Fibroblast of upper back skin (primary cell): ENCODE results near the gene COX4I2.
A peak's percentile ranks its signal among the peaks of the same experiment; 100 is the strongest.
"Not testable (repeated sequence)": the region's sequence is repeated elsewhere in the genome, so short reads cannot be mapped to it uniquely, and the experiment has no call there.

Source experiments
- DNase-seq: peaks from one replicate; pipeline ENCODE4 v3.0.0-alpha.2; 2013

The COX4I2 gene

DNA sequence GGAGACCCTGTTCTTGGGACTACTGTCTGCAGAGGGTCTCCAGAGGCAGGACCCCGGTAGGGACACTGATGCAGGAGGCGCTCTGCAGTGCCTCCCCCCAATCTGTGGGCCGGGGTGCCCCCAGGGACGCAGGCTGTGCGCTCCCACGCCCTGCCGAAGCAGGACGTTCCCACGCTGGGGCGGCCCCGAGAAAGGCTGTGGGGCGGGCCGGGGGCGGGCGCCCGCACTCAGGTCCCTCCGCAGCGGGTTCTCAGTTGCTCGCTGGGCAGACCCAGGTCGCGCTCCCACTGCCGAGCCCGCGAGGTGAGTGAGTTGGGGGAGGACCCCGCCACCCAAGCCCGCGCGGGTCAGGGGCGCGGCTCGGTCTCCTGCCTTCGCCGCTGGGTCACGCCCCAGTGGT lies at the start of gene COX4I2:
Gene COX4I2, plus strand, starts transcription at position 253 of the 400 bp plus-strand sequence. CDS start 1,106 bp downstream, outside the sequence.
- no peak for DNase-seq

- DNase-seq: no peak
Observed at GRCh38 chr20:31590717-31591225, 46.9 kb upstream of the COX4I2 start.

- DNase-seq: peak; percentile 87
Observed at GRCh38 chr20:31593221-31594001, 44.3 kb upstream of the COX4I2 start.

GRCh38 chr20:31594002-31594557 lies 43.6 kb upstream of the COX4I2 start:
- DNase-seq: no peak

GRCh38 chr20:31594558-31595379 lies 42.9 kb upstream of the COX4I2 start:
- no peak for DNase-seq

GRCh38 chr20:31595380-31595653 lies 42.4 kb upstream of the COX4I2 start:
- no peak for DNase-seq

DNA sequence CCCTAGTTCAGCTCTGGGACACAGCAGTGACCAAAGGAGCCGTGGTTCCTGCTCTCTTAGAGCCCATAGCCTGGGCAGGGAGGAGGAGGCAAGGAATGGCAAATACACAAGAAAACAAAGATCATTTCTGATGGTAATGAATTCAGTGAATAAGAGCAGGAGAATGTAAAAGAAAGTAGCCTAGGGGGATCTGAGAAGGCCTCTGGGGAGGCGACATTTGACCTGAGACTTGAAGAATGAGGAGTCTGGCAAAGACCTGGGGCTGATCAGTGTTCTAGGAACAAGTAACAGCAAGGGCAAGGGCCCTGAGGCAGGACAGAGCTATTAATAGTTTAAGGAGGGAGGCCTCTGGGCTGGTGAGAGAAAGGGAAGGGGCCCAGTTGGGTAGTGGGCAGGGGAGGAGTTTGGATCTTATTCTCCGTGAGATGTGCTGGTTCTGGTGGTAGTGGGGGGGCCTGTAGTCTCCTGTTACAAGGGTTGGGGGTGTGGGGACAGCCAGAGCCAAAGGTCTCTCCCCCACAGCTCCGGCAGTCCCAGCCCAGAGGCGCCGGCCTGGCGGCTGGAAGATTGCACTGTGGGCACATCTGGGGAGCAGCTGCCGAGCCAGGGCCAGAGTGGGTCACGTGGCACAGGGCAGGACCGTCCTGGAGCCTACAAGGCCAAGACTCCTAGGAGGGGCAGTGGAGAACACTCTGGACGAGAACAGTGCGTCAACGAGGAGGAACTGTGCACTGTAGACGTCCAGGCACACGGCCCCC lies 41.9 kb upstream of the COX4I2 start:
- DNase-seq: peak; percentile 86

- not testable (repeated sequence) for DNase-seq
Observed at GRCh38 chr20:31596412-31596715, 41.3 kb upstream of the COX4I2 start.

GRCh38 chr20:31596831-31597480 lies 40.8 kb upstream of the COX4I2 start:
- DNase-seq: no peak

GRCh38 chr20:31597481-31597855 lies 40.2 kb upstream of the COX4I2 start:
- DNase-seq: no peak

DNA sequence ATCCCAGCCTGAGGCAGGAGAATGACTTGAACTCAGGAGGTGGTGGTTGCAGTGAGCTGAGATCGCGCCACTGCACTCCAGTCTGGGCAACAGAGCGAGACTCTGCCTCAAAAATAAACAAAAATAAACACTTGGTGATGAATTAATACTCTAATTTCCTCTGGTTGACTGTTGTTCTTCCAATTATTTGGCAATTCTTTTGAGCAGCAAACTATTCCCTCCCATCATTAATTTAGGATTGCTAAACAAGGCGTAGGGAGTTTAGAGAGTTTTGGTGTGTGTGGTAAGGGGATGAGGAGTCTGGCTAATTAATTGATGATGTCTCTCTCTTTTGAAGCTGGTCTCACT lies 35.3 kb upstream of the COX4I2 start:
- no peak for DNase-seq

- DNase-seq: peak; percentile 69
Observed at GRCh38 chr20:31602779-31603441, 34.8 kb upstream of the COX4I2 start.

GRCh38 chr20:31603822-31604566 lies 33.7 kb upstream of the COX4I2 start:
- peak; percentile 93 for DNase-seq

- DNase-seq: no peak
Observed at GRCh38 chr20:31604567-31605030, 33.1 kb upstream of the COX4I2 start.

GRCh38 chr20:31605031-31605901 lies 32.4 kb upstream of the COX4I2 start, which contains the start of gene ID1:
Gene ID1, plus strand, starts transcription at chr20:31605289. Its CDS starts 99 bp downstream, at chr20:31605388.
- peak; percentile 94 for DNase-seq

- no peak for DNase-seq
Observed at GRCh38 chr20:31605902-31606803, 31.6 kb upstream of the COX4I2 start.

- peak; percentile 79 for DNase-seq
Observed at GRCh38 chr20:31606804-31607639, 30.7 kb upstream of the COX4I2 start.

- no peak for DNase-seq
Observed at GRCh38 chr20:31607640-31608250, 30.0 kb upstream of the COX4I2 start.
